ENCODE results near the gene SERPINA1. TPM values are rescaled to one million over a fixed set of nuclear protein-coding genes. Genes with fewer than 3 reads are reported as not detected.

The SERPINA1 gene
- total and polyA plus RNA-seq, 2 of the 13 experiments (the other 11 are each of a cell fraction or from before 2014, with no cell fraction given) = 3,266 to 11,015 TPM

- TF ChIP-seq HNRNPL (IDR thresholded peaks at IDR 0.05; ENCODE audit: low read depth, low read length) (peak; percentile 80; the same call in 1 of the 2 replicates), ZNF619 (CRISPR knock-in tag; IDR thresholded peaks at IDR 0.05) (peak; percentile 40; the same call in 1 of the 2 replicates), IRF1 (CRISPR knock-in tag; IDR thresholded peaks at IDR 0.05; ENCODE audit: low read depth) (no peak), ARID5B (CRISPR knock-in tag; IDR thresholded peaks at IDR 0.05) (peak; percentile 93), NR2F1 (CRISPR knock-in tag; IDR thresholded peaks at IDR 0.05) (peak; percentile 25 to 44; a peak in 1 of 4 replicates), ZNF746 (CRISPR knock-in tag; IDR thresholded peaks at IDR 0.05) (peak; percentile 88), TCF12 (IDR thresholded peaks at IDR 0.05) (no peak), TCF12 (CRISPR knock-in tag; IDR thresholded peaks at IDR 0.05) (peak; percentile 97; the same call in 1 of the 2 replicates), ZNF549 (CRISPR knock-in tag; IDR thresholded peaks at IDR 0.05) (no peak; the same call in 1 of the 2 replicates), FOSL2 (CRISPR knock-in tag; IDR thresholded peaks at IDR 0.05) (peak; percentile 94), TBX2 (CRISPR knock-in tag; IDR thresholded peaks at IDR 0.05; ENCODE audit: borderline replicate concordance) (peak; percentile 97), PITX1 (CRISPR knock-in tag; IDR thresholded peaks at IDR 0.05) (peak; percentile 91), FOXP1 (IDR thresholded peaks at IDR 0.05) (no peak), FOXP1 (CRISPR knock-in tag; IDR thresholded peaks at IDR 0.05) (peak; percentile 79), IRF9 (CRISPR knock-in tag; IDR thresholded peaks at IDR 0.05; ENCODE audit: borderline replicate concordance) (peak; percentile 72; the same call in 1 of the 2 replicates), NFATC3 (CRISPR knock-in tag; IDR thresholded peaks at IDR 0.05) (peak; percentile 62; the same call in 1 of the 2 replicates), PPARG (CRISPR knock-in tag; conservative IDR thresholded peaks at IDR 0.05) (no peak; the same call in 1 of the 2 replicates), ZSCAN9 (CRISPR knock-in tag; IDR thresholded peaks at IDR 0.05; ENCODE audit: borderline replicate concordance) (peak; percentile 87; the same call in 1 of the 2 replicates), LBX2 (CRISPR knock-in tag; IDR thresholded peaks at IDR 0.05; ENCODE audit: borderline replicate concordance) (0 out of 2 replicates have a peak, but pooled peaks have one; percentile 69), EP300 (IDR thresholded peaks at IDR 0.05; ENCODE audit: low read depth in 2 of 2, low read length in 2 of 2) (peak in 1 of 2 experiments; percentile 95; a peak in 2 of 4 replicates), EP300 (CRISPR knock-in tag; IDR thresholded peaks at IDR 0.05; ENCODE audit: borderline replicate concordance) (peak; percentile 91), ZBTB46 (CRISPR knock-in tag; IDR thresholded peaks at IDR 0.05; ENCODE audit: borderline replicate concordance) (no peak)
Measured at GRCh38 chr14:94388384-94389103, at the start of gene SERPINA1 (continued).
